WERI-Rb-1 (cell line): ENCODE results near the gene SPINT4.
"Not testable (repeated sequence)": the region's sequence is repeated elsewhere in the genome, so short reads cannot be mapped to it uniquely, and the experiment has no call there.

Source experiments
- DNase-seq: peaks from one replicate; pipeline ENCODE4 v3.0.0-alpha.2; 2020
- H3K27ac ChIP-seq: fragments of 250-450 bp; sonication (Bioruptor Pico); 2 replicates; pipeline ENCODE4 v1.5.1; 2020; ENCODE audit warnings: mild to moderate bottlenecking, moderate library complexity
- H3K27me3 ChIP-seq: fragments of 250-450 bp; sonication (Bioruptor Pico); 2 replicates; pipeline ENCODE4 v1.5.1; 2021; ENCODE audit warnings: mild to moderate bottlenecking, low read depth, moderate library complexity; ENCODE audit not compliant: insufficient read depth, severe bottlenecking
- H3K36me3 ChIP-seq: fragments of 250-450 bp; sonication (Bioruptor Pico); 2 replicates; pipeline ENCODE4 v1.5.1; 2020; ENCODE audit warnings: mild to moderate bottlenecking, moderate library complexity
- H3K4me3 ChIP-seq: 2 replicates; pipeline ENCODE4 v1.5.1; 2011; ENCODE audit warnings: low read depth, mild to moderate bottlenecking, control low read depth, low read length
- H3K9me3 ChIP-seq: fragments of 250-450 bp; sonication (Bioruptor Pico); 2 replicates; pipeline ENCODE4 v1.5.1; 2021; ENCODE audit warnings: mild to moderate bottlenecking, moderate library complexity; ENCODE audit not compliant: severe bottlenecking
- TF ChIP-seq, protein P1 (sequence below): IDR thresholded peaks from 2 replicates; pipeline ENCODE4 v1.5.1; 2011; ENCODE audit warnings: low read depth, mild to moderate bottlenecking, control low read depth, inconsistent platforms, low read length

Gene SPINT4

GRCh38 chr20:45701104-45701503, 21.0 kb upstream of the SPINT4 start:
- TF ChIP-seq, protein P1, sequence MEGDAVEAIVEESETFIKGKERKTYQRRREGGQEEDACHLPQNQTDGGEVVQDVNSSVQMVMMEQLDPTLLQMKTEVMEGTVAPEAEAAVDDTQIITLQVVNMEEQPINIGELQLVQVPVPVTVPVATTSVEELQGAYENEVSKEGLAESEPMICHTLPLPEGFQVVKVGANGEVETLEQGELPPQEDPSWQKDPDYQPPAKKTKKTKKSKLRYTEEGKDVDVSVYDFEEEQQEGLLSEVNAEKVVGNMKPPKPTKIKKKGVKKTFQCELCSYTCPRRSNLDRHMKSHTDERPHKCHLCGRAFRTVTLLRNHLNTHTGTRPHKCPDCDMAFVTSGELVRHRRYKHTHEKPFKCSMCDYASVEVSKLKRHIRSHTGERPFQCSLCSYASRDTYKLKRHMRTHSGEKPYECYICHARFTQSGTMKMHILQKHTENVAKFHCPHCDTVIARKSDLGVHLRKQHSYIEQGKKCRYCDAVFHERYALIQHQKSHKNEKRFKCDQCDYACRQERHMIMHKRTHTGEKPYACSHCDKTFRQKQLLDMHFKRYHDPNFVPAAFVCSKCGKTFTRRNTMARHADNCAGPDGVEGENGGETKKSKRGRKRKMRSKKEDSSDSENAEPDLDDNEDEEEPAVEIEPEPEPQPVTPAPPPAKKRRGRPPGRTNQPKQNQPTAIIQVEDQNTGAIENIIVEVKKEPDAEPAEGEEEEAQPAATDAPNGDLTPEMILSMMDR = no peak
- no peak for DNase-seq
- Histone ChIP-seq H3K27ac (no peak overlapping the region), H3K4me3 (no peak overlapping the region), H3K9me3 (no peaks in the 10 kb centered on the region), H3K36me3 (no peaks in the 10 kb centered on the region), H3K27me3 (no peaks in the 10 kb centered on the region)

DNA sequence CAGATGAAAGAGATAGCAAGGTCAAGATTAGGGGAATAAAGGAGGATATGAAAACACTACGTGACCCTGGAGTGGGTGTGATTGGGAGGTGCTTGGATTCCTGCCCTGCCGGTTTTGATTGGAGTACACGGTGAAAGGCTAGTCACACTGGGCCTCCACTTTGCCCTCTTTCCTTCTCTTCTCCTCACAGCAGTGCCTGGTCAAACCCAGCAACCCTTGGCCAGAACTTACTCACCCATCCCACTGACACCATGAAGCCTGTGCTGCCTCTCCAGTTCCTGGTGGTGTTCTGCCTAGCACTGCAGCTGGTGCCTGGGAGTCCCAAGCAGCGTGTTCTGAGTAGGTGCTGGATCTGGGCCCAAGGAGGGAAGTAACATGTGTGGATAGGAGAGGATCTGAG, 20.3 kb upstream of the SPINT4 start, which contains the start of gene WFDC13:
TSS of gene WFDC13 (plus strand) at position 166 of the 400 bp plus-strand sequence. CDS start at position 252, 86 bp downstream.
- Histone ChIP-seq H3K27ac (no peak within 1 kb of the TSS), H3K4me3 (no peak within 1 kb of the TSS), H3K27me3 (no peaks in the 10 kb centered on the region), H3K9me3 (no peaks in the 10 kb centered on the region), H3K36me3 (no peaks in the 10 kb centered on the region)
- TF ChIP-seq, protein P1 = no peak
- no peak for DNase-seq

- Histone ChIP-seq H3K27me3 (no peaks in the 10 kb centered on the region), H3K27ac (peak within 1 kb of the TSS; percentile 31; the same call in 1 of the 2 replicates), H3K4me3 (no peak within 1 kb of the TSS; the same call in 1 of the 2 replicates), H3K36me3 (no peaks in the 10 kb centered on the region), H3K9me3 (no peaks in the 10 kb centered on the region)
- TF ChIP-seq, protein P1 = no peak
- peak; percentile 68 for DNase-seq
Observed at GRCh38 chr20:45704969-45705637, 17.0 kb upstream of the SPINT4 start, which contains the start of gene WFDC10B. Gene WFDC10B, minus strand, starts transcription at chr20:45705019. Its CDS starts 19,027 bp downstream, at chr20:45685992.

GRCh38 chr20:45716141-45716688, 5.9 kb upstream of the SPINT4 start:
- not testable (repeated sequence) for H3K27me3 ChIP-seq, H3K4me3 ChIP-seq, H3K36me3 ChIP-seq, H3K27ac ChIP-seq, H3K9me3 ChIP-seq, DNase-seq

GRCh38 chr20:45725134-45725533, 3.0 kb downstream of the SPINT4 start:
- no peak for DNase-seq
- H3K4me3 ChIP-seq = no peak overlapping the region
- no peaks in the 10 kb centered on the region for H3K36me3 ChIP-seq
- TF ChIP-seq, protein P1 = no peak
- no peaks in the 10 kb centered on the region for H3K27me3 ChIP-seq
- H3K27ac ChIP-seq = no peak overlapping the region
- peaks cover 2% of the 10 kb centered on the region for H3K9me3 ChIP-seq

DNA sequence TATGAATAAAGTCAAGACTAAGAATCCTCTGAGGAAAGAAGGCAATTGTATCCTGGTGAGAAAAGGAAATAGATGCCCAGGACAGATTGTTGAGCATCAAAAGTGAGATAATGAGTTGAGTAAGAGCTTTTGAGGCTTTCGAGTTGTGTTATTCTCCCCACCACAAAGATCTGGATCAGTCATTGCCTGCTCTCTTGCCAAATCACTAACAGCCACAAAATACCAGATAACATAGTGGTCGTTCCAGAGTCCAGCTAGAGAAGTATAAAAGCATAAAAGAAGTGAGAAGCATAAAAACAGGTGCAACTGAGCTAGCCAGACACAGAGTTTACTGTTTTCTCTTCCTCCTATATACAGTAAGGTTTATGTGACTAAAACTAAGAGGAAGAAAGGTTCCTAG, 4.9 kb downstream of the SPINT4 start:
- H3K9me3 ChIP-seq = peaks cover 3% of the 10 kb centered on the region
- H3K27me3 ChIP-seq = no peaks in the 10 kb centered on the region
- no peak for DNase-seq
- H3K36me3 ChIP-seq = no peaks in the 10 kb centered on the region
- no peak overlapping the region for H3K27ac ChIP-seq
- H3K4me3 ChIP-seq = no peak overlapping the region
- TF ChIP-seq, protein P1 = no peak
